Measurements from ENCODE around the gene LRRC71.

- TF ChIP-seq POLR2AphosphoS5 (IDR thresholded peaks at IDR 0.05) (no peak), CTCF (IDR thresholded peaks at IDR 0.05) (no peak)
Measured at GRCh38 chr1:156885314-156885713, 35.1 kb upstream of the LRRC71 start.
